ENCODE results near the gene UBAC2.

UBAC2 gene

GRCh38 chr13:99276706-99277105, 76.1 kb downstream of the UBAC2 start:
- no peak for DNase-seq (ENCODE audit: low read depth)
- no peak for TF ChIP-seq CTCF (conservative IDR thresholded peaks at IDR 0.05; ENCODE audit: low read depth, low read length)
- no peak overlapping the region for H3K4me3 ChIP-seq (ENCODE audit: low read depth, low read length)

- no peak for TF ChIP-seq CTCF (conservative IDR thresholded peaks at IDR 0.05; ENCODE audit: low read depth, low read length)
- no peak for DNase-seq (ENCODE audit: low read depth)
- H3K4me3 ChIP-seq (ENCODE audit: low read depth, low read length), result no peak overlapping the region
These were observed 77.0 kb downstream of the UBAC2 start for GRCh38 chr13:99277629-99278028.

GRCh38 chr13:99278200-99278599, 77.5 kb downstream of the UBAC2 start:
- no peak for DNase-seq (ENCODE audit: low read depth)
- H3K4me3 ChIP-seq (ENCODE audit: low read depth, low read length), result no peak overlapping the region
- no peak for TF ChIP-seq CTCF (conservative IDR thresholded peaks at IDR 0.05; ENCODE audit: low read depth, low read length)

- H3K4me3 ChIP-seq (ENCODE audit: low read depth, low read length), result no peak overlapping the region
- no peak for DNase-seq (ENCODE audit: low read depth)
- no peak for TF ChIP-seq CTCF (conservative IDR thresholded peaks at IDR 0.05; ENCODE audit: low read depth, low read length)
These were observed 78.2 kb downstream of the UBAC2 start for GRCh38 chr13:99278843-99279242.

GRCh38 chr13:99279637-99280036, 79.0 kb downstream of the UBAC2 start:
- no peak for TF ChIP-seq CTCF (conservative IDR thresholded peaks at IDR 0.05; ENCODE audit: low read depth, low read length)
- H3K4me3 ChIP-seq (ENCODE audit: low read depth, low read length), result no peak overlapping the region
- DNase-seq (ENCODE audit: low read depth), result no peak

GRCh38 chr13:99280166-99280565, 79.5 kb downstream of the UBAC2 start:
- TF ChIP-seq CTCF (conservative IDR thresholded peaks at IDR 0.05; ENCODE audit: low read depth, low read length), result no peak
- H3K4me3 ChIP-seq (ENCODE audit: low read depth, low read length), result no peak overlapping the region
- peak; percentile 10 for DNase-seq (ENCODE audit: low read depth)

- no peak for TF ChIP-seq CTCF (conservative IDR thresholded peaks at IDR 0.05; ENCODE audit: low read depth, low read length)
- no peak overlapping the region for H3K4me3 ChIP-seq (ENCODE audit: low read depth, low read length)
- DNase-seq (ENCODE audit: low read depth), result peak; percentile 45
These were observed 81.2 kb downstream of the UBAC2 start for GRCh38 chr13:99281811-99282263.
